GM18498 (cell line): ENCODE results near the gene SETD4.
"Not testable (repeated sequence)": the region's sequence is repeated elsewhere in the genome, so short reads cannot be mapped to it uniquely, and the experiment has no call there.

ENCODE experiments used
- ATAC-seq: cut with Tn5 transposase; IDR thresholded peaks from one replicate; pipeline ENCODE4 v1.9.1; 2021; ENCODE audit warnings: mild to moderate bottlenecking, moderate library complexity; ENCODE audit not compliant: unreplicated experiment

Gene SETD4, protein sequence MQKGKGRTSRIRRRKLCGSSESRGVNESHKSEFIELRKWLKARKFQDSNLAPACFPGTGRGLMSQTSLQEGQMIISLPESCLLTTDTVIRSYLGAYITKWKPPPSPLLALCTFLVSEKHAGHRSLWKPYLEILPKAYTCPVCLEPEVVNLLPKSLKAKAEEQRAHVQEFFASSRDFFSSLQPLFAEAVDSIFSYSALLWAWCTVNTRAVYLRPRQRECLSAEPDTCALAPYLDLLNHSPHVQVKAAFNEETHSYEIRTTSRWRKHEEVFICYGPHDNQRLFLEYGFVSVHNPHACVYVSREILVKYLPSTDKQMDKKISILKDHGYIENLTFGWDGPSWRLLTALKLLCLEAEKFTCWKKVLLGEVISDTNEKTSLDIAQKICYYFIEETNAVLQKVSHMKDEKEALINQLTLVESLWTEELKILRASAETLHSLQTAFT

GRCh38 chr21:36060159-36060921 is at the start of gene SETD4:
Gene SETD4 (minus strand): TSS chr21:36060526. CDS start chr21:36058888, 1,638 bp downstream.
- ATAC-seq: peak; percentile 91

- no peak for ATAC-seq
Observed at GRCh38 chr21:36109868-36110267, 49.5 kb upstream of the SETD4 start.

DNA sequence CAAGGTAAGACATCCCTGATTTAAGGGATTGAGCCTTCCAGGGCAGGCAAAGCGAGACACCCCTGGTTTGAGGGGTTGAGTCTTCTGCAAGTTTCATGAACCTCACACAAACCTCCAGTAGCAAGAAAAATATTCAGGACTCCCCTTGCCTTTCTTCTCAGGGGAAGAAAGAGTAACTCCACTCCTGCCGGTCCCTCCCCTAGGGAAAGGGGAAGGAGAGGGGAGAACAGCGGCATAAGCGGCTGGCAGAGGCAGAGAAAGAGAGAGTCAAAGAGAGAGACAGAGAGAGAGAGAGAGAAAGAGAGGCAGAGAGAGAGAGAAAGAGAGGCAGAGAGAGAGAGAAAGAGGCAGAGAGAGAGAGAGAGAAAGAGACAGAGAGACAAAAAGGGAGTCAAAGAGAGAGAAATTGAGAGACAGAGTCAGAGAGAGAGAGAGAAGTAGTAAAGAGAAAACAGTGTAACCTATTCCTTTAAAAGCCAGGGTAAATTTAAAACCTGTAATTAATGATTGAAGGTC is 45.1 kb upstream of the SETD4 start:
- ATAC-seq: no peak

DNA sequence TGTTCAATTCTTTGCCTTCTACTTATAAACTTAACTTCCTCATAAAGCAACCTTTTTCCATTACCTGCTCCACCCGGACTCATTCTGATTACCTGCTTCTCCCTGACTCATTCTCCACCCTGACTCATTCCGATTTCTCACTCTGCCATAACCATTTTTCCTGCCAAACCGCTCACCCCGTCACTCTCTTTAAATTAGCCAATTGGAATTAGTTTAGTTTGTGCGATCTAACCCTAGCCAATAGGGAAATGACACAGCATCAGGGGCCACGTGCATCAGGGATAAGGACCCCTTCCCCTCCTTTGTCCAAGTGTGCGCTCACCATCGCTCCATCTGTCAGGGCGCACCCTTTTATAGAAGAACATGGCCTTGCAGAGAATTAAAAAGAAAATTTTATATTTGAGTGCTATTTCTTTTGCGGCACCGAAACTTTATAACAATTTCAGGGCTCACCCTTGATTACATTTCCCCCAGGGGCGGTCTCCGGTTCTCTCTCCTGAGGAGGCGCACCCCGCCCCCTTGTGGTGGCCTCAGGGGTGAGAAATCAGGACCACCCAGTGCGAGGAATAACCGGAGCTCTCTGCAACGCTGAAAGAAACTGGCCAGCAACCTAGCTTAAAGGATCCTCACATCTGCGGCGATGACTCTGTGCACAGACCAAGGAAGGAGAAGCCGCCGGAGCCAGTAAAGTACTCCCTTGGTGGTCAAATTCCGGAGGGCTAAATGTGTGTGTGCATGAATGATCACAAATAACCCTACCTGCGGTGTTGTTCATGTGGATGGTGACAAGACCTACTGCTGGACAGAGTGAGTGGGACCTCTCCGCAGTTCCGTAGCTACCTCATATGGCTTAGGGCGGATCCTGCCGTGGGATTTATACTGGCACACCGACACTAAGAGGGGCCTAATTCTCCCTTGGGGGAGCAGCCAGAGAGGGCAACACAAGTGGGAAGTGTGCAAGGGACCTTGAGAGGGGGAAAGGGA is 44.3 kb upstream of the SETD4 start:
- ATAC-seq: no peak

DNA sequence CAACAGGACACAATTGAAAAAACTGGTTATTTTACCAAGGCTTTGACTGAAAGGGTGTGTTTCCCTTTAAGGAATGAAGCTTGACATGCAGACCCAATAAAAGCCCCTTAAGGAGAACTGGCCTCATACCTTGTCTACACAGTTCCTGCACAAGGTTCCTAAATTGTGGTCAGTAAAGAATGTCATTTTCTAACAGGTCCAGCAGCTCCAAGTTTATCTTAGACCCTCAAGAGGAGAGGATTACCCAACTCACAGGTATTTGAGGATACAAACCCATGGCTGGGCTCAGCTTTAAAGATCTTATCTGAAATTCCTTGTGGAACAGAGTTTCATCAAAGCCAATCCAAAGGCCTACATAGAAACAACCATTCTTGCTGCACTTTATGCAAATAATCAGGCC is 43.1 kb upstream of the SETD4 start:
- ATAC-seq: no peak

DNA sequence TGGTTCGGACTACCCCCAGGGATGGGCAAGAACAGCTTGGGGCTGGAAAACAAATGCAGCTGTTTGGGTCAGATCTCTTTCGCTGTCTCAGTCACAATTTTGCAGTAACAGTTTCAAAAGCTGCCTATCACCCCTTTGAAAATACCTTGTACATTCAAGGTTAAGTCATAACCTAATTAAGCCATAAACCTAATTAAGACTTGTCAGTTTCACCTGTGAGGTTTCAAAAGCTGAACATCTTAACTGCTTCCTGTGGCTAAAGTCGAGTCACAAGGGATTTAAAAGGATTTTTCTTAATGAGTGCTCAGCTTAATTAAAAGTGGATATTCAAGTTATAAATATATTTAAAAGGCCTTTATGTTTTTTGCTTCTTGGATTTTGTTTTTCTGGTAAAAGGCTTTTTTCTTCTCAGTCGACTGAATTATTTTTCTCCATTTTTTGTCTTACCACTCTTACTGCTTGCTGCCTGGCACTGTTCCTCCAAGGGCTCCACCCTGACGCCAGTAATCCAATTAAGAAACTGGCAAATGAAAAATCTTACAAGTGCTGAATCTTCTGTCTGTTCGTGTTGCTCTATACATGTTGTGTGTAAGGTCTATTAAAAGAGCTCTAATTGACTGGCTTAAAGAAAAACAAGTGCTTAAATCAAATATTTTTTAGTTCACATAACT is 40.8 kb upstream of the SETD4 start:
- no peak for ATAC-seq

DNA sequence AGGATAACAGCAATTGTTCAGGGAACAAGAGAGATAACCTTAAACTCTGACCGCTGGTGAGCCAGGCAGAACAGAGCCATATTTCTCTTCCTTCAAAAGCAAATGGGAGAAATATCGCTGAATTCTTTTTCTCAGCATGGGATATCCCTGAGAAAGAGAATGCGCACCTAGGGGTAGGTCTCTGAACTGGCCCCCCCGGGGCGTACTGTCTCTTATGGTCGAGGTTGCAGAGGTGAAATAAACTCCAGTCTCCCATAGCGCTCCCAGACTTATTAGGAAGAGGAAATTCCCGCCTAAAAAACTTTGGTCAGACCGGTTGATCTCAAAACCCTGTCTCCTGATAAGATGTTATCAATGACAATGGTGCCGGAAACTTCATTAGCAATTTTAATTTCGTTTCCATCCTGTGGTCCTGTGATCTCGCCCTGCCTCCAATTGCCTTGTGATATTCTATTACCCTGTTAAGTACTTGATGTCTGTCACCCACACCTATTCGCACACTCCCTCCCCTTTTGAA is 39.4 kb upstream of the SETD4 start:
- not testable (repeated sequence) for ATAC-seq

DNA sequence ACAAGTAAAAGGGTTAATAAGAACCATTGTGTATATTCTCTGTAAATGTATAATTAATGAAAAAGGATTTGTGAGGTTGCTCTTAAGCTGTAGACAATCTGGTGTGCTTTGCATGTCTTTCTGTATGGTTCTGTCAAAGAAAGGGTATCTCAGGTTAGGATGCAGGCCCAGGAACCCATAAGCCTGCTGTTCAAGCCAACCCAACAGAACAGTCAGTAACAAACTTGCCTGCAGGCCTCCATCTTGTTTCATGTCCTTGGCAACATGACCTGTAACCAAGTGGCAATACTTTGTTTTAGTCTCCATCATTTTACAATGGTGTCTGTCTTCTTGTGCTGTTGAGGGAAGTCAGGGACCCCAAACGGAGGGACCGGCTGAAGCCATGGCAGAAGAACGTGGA is 38.7 kb upstream of the SETD4 start:
- ATAC-seq: no peak

- ATAC-seq: no peak
Observed at GRCh38 chr21:36098182-36098532, 37.8 kb upstream of the SETD4 start.

DNA sequence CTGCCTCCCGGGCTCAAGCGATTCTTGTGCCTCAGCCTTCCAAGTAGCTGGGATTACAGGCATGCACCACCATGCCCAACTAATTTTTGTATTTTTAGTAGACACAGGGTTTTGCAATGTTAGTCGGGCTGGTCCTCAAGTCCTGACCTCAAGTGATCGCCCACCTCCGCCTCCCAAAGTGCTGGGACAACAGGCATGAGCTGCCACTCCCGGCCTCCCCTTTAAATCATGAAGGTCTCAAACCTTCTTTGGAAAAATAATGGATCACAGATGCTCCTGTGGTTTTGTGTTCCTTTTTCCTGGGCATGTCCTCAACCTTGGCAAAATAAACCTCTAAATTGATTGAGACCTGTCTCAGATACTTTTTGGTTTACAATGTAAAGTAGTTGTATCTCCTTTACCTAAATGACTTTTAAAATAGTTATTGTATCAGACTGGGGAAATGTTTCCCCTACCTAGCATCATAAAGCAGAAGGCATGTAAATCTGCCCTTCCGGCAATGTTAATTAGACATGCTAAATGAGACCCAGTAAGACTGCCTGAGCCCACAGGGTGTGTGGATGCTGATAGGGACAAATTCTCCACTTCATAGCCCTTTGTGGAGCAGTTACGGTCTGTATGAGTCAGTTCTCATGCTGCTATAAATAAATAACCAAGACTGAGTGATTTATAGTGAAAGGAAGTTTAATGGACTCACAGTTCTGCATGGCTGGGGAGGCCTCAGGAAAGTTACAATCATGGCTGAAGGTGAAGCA is 37.3 kb upstream of the SETD4 start:
- no peak for ATAC-seq

- no peak for ATAC-seq
Observed at GRCh38 chr21:36096398-36097290, 36.3 kb upstream of the SETD4 start.

DNA sequence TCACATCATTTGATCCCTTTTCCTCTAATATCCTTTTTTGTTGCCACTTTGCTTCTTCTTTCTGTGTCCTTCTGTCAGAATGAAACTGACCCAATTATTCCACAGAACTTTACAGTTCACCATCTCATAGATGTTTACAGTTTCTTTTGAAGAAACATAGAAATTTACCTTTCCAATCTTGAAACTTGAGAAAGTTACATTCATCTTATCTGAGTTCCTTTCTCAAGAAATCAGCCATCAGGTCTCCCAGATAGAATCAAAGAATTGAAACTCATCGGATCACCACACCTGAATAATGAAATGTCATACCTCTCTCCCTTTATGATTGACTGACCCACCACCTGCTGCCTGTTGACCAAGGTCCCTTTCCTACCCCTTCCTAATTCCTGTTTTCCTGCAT is 33.2 kb upstream of the SETD4 start:
- no peak for ATAC-seq

GRCh38 chr21:36092681-36093080 is 32.4 kb upstream of the SETD4 start:
- no peak for ATAC-seq

- no peak for ATAC-seq
Observed at GRCh38 chr21:36089946-36090345, 29.6 kb upstream of the SETD4 start.

DNA sequence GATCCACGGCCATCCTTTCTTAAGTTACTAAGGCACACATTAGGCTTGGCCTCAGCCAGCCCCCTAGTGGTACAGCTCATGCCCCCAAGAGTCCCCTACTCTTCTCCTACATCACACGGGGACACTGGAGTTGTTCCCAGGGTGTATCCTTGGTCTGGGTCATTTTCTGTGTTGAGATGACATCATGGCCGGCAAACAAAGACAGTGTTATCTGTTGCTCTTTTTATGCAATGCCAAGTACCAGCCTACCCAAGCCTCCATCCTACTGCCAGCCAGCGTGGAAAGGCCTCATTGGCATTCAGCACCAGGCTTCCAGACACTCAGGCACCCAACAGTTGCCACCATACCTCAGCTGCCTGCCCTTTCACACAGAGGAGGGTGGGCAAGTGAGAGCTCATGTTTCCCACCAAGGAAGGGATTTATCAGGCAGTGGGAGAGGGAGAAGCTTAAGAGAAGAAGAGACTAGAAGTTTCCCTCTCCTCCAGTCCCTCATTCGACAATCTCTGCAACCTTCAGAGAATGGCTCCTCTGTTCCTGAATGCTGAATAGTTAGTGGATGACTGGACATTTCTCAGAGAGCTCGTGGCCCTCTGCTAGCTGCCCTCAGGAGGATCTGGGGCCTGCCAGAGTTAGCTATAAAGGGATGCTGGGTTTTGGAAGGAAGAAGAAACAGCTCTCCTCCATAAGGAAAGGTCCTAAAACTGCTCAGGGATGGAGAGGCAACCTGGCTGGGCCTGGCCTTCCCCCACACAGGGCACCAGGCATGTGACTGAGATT is 27.2 kb upstream of the SETD4 start:
- no peak for ATAC-seq

DNA sequence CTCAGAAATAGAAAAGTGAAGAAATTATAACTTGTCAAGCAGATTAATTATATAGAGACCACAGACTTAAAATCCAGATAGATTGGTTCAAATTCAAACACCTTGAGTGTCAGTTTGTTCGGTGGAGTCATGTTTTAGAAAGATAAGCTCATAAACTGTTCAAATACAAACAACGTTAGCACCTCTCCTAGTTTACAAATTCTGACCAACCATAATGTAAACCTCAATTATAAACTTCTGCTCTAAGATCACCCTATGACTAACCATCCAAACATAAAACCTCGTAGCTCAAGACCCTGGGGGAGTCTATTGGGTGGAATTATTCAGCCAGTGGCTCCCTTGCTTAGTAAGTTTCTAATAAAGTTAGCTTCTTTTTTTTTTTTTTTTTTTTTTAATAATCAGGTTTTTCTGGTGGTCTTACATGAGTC is 21.9 kb upstream of the SETD4 start:
- ATAC-seq: no peak

DNA sequence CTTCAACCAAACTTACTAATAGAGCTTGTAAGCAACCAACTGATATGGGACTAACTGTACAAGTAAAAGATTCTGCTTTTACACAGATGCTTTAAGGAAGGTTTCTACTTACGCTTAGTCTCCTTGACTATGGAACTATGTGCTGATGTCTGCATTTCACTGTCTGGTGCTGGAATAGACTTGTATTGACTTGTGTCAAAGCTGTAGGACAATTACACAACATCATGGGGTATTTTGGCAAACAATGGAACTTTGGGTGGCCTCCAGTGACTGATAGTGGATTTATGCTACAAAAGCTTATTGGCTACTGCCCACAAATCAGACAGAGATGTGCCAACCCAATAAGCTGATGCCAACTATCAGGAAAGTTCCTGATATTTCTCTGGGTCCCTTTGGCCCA is 20.1 kb upstream of the SETD4 start:
- ATAC-seq: no peak

- ATAC-seq: no peak
Observed at GRCh38 chr21:36079671-36080070, 19.3 kb upstream of the SETD4 start.
